ENCODE results near the gene ZACN. TPM values are rescaled to one million over a fixed set of nuclear protein-coding genes. Genes with fewer than 3 reads are reported as not detected.

The ZACN gene
- total RNA-seq (0.08 TPM in 1 of 2 replicates, not detected in the other), polyA plus RNA-seq (21.2 and 24.0 TPM in 2 replicates)

DNA sequence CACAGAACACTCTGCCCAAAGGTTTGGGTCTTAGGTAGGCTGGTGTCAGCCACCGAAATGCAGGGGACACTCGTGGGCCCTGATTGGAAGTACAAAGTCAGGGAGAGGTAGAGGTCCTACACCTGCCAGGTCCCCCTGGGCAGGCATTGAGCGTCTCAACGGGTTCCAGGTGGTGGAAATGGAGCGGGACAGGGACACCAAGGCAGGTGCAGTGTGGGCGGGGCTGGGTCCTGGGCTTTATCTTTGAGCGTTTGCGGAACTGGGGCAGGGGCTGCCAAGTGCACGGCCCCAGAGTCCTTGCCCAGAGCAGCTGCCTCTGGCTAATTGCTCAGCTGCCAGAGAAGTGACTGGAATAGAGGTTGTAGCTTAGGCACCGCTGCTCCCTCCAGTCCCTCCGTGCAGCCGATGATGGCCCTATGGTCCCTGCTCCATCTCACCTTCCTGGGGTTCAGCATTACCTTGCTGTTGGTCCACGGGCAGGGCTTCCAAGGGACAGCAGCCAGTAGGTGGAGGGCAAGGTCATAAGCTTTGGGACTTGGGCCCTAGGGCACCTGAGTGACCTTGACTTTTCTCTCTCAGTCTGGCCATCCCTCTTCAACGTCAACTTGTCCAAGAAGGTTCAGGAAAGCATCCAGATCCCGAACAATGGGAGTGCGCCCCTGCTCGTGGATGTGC is at the start of gene ZACN:
Gene ZACN, plus strand, starts transcription at position 323 of the 675 bp plus-strand sequence. Its CDS starts 83 bp downstream, at position 406.
- H3K9me2 ChIP-seq (replicated peaks; ENCODE audit: insufficient read depth) = no peaks in the 10 kb centered on the region

DNA sequence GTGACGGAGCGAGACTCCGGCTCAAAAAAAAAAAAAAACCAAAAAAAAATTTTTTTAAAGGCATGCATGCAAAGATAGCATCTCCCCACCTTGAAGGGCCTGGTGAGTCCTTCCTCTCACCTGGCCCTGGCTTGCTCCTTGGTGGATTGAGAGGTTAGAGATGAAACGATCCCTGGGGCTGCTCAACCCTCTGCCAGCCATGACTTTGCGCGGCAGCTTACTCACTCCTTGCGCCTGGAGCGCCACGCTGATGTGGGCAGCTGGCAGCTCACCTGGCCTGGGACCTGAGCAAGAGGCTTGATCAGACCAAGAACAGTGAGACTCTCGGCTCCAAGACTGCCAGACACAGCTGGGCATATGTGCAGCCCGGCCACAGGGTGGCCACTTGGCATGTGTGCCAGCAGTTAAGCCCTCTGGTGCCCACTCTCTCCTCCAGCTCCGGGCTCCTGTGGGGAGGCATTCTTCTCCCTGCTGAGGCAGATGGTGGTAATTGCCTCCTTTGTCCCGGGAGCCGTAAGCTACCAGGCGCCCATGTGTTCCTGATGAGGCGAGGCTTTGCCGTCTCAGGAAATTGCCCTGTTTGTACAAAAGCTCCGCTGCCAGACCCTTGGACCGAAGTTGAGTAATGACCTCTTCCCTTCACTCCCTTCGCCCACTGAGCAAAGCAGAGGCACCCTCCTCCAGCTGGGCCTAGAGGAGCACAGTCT is 46.8 kb upstream of the ZACN start:
- Histone ChIP-seq H3K4me1 (ENCODE audit: insufficient read depth) (peaks cover 16% of the 10 kb centered on the region), H3K4me3 (no peak overlapping the region), H3K4me2 (no peak overlapping the region), H4K20me1 (ENCODE audit: insufficient read depth, poor library complexity, severe bottlenecking) (no peaks in the 10 kb centered on the region), H3K27me3 (no peaks in the 10 kb centered on the region), H3K9me2 (replicated peaks; ENCODE audit: insufficient read depth) (no peaks in the 10 kb centered on the region), H3K79me2 (no peaks in the 10 kb centered on the region), H3K36me3 (replicated peaks; ENCODE audit: insufficient read depth, low read depth) (no peaks in the 10 kb centered on the region), H3K27ac (no peak overlapping the region), H2AFZ (no peak overlapping the region), H3K9me3 (ENCODE audit: low read depth) (no peaks in the 10 kb centered on the region)
- TF ChIP-seq, protein P1, sequence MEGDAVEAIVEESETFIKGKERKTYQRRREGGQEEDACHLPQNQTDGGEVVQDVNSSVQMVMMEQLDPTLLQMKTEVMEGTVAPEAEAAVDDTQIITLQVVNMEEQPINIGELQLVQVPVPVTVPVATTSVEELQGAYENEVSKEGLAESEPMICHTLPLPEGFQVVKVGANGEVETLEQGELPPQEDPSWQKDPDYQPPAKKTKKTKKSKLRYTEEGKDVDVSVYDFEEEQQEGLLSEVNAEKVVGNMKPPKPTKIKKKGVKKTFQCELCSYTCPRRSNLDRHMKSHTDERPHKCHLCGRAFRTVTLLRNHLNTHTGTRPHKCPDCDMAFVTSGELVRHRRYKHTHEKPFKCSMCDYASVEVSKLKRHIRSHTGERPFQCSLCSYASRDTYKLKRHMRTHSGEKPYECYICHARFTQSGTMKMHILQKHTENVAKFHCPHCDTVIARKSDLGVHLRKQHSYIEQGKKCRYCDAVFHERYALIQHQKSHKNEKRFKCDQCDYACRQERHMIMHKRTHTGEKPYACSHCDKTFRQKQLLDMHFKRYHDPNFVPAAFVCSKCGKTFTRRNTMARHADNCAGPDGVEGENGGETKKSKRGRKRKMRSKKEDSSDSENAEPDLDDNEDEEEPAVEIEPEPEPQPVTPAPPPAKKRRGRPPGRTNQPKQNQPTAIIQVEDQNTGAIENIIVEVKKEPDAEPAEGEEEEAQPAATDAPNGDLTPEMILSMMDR (IDR thresholded peaks at IDR 0.05; ENCODE audit: poor library complexity) = no peak
- TF ChIP-seq EZH2phosphoT487 (IDR thresholded peaks at IDR 0.05; ENCODE audit: low read depth, severe bottlenecking, unreplicated experiment) = no peak
- TF ChIP-seq EZH2 (IDR thresholded peaks at IDR 0.05; ENCODE audit: borderline replicate concordance) = no peak
- DNase-seq (ENCODE audit: low spot score) = no peak
- 87% methylated on average over 20 of the region's 20 CpGs for WGBS (ENCODE audit: low lambda C conversion rate, missing lambda C conversion rate)

More for the DNA sequence above, at the start of gene ZACN:
- Histone ChIP-seq H3K79me2 (no peaks in the 10 kb centered on the region), H3K4me1 (ENCODE audit: insufficient read depth) (peaks cover 21% of the 10 kb centered on the region), H3K36me3 (replicated peaks; ENCODE audit: insufficient read depth, low read depth) (no peaks in the 10 kb centered on the region), H3K4me3 (no peak within 1 kb of the TSS), H3K27ac (no peak within 1 kb of the TSS), H3K4me2 (peak within 1 kb of the TSS; percentile 37), H3K27me3 (peaks cover 63% of the 10 kb centered on the region), H3K9me3 (ENCODE audit: low read depth) (no peaks in the 10 kb centered on the region), H4K20me1 (ENCODE audit: insufficient read depth, poor library complexity, severe bottlenecking) (no peaks in the 10 kb centered on the region), H2AFZ (no peak within 1 kb of the TSS)
- 73% methylated on average over 17 of the region's 17 CpGs for WGBS (ENCODE audit: low lambda C conversion rate, missing lambda C conversion rate)
- TF ChIP-seq EZH2 (IDR thresholded peaks at IDR 0.05; ENCODE audit: borderline replicate concordance) (no peak), EZH2phosphoT487 (IDR thresholded peaks at IDR 0.05; ENCODE audit: low read depth, severe bottlenecking, unreplicated experiment) (no peak)
- TF ChIP-seq, protein P1 (IDR thresholded peaks at IDR 0.05; ENCODE audit: poor library complexity) = no peak
- no peak for DNase-seq (ENCODE audit: low spot score)

DNA sequence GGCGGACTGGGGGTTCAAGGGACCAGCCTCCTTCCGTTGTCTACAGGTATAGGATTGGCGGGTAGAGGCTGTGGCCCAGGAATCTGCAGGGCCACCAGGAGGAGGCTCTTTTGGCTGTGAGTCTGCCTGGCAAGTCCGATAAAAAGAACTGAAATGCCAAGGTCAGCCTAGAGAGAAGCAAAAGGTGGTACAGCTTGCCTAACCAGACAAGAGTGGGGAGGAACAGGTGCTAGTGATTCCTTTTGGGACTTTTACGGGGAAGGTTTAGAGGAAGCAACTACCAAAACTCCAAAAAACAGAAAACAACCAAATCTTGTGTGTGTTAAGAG is 46.2 kb upstream of the ZACN start:
- Histone ChIP-seq H3K9me3 (ENCODE audit: low read depth) (no peaks in the 10 kb centered on the region), H4K20me1 (ENCODE audit: insufficient read depth, poor library complexity, severe bottlenecking) (no peaks in the 10 kb centered on the region), H3K27ac (no peak overlapping the region), H3K79me2 (no peaks in the 10 kb centered on the region), H3K27me3 (no peaks in the 10 kb centered on the region), H3K4me2 (no peak overlapping the region), H3K4me1 (ENCODE audit: insufficient read depth) (peaks cover 16% of the 10 kb centered on the region), H3K36me3 (replicated peaks; ENCODE audit: insufficient read depth, low read depth) (no peaks in the 10 kb centered on the region), H3K9me2 (replicated peaks; ENCODE audit: insufficient read depth) (no peaks in the 10 kb centered on the region), H3K4me3 (no peak overlapping the region), H2AFZ (no peak overlapping the region)
- no peak for TF ChIP-seq EZH2 (IDR thresholded peaks at IDR 0.05; ENCODE audit: borderline replicate concordance)
- WGBS (ENCODE audit: low lambda C conversion rate, missing lambda C conversion rate) = 93% methylated on average over 5 of the region's 5 CpGs
- no peak for DNase-seq (ENCODE audit: low spot score)

DNA sequence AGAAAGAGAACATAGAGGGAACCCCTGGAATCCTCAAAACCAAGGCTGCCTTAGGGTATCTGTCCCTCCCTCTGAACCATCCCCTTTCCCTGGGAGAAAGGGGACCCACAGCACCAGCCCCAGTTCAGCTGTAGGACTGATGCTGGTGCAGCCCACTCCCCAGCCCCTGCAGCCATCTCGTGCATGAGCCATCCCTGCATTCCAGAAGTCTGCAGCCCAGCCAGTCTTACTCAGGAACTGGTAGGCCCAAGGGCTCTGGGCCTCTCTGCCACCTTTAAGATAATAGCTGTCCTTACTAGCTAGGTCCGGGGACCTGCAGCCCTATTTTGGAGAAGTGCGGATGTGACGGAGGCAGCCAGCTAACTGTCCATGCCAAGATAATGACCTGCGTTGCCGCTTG is 45.8 kb upstream of the ZACN start:
- no peak overlapping the region for H3K27ac ChIP-seq
- H3K4me3 ChIP-seq = no peak overlapping the region
- no peaks in the 10 kb centered on the region for H3K79me2 ChIP-seq
- H3K9me2 ChIP-seq (replicated peaks; ENCODE audit: insufficient read depth) = no peaks in the 10 kb centered on the region
- TF ChIP-seq, protein P1 (IDR thresholded peaks at IDR 0.05; ENCODE audit: poor library complexity) = no peak
- no peak for TF ChIP-seq EZH2phosphoT487 (IDR thresholded peaks at IDR 0.05; ENCODE audit: low read depth, severe bottlenecking, unreplicated experiment)
- TF ChIP-seq EZH2 (IDR thresholded peaks at IDR 0.05; ENCODE audit: borderline replicate concordance) = no peak
- H4K20me1 ChIP-seq (ENCODE audit: insufficient read depth, poor library complexity, severe bottlenecking) = no peaks in the 10 kb centered on the region
- H3K9me3 ChIP-seq (ENCODE audit: low read depth) = no peaks in the 10 kb centered on the region
- no peaks in the 10 kb centered on the region for H3K27me3 ChIP-seq
- H3K36me3 ChIP-seq (replicated peaks; ENCODE audit: insufficient read depth, low read depth) = no peaks in the 10 kb centered on the region
- no peak for DNase-seq (ENCODE audit: low spot score)
- H3K4me1 ChIP-seq (ENCODE audit: insufficient read depth) = peaks cover 16% of the 10 kb centered on the region
- no peak overlapping the region for H3K4me2 ChIP-seq
- H2AFZ ChIP-seq = no peak overlapping the region
- 96% methylated on average over 6 of the region's 6 CpGs for WGBS (ENCODE audit: low lambda C conversion rate, missing lambda C conversion rate)

Data from hepatocyte (in vitro differentiated cells).